Spleen (tissue), 7 donors: ENCODE data around the gene EXT2.

ENCODE experiments used
- CTCF ChIP-seq, 11 experiments: fragments of 200-600 bp in 7 of 11; fragments of 450-650 bp in 4 of 11; sonication (generic) in 4 of 11; IDR thresholded peaks in 8 of 11; conservative IDR thresholded peaks in 3 of 11; 1 replicate in 7 of 11; 2 replicates in 4 of 11; pipeline versions ENCODE4 v1.4.0 to v1.8.0; 2016 to 2021; ENCODE audit warnings: antibody characterized with exemption in 11 of 11, inconsistent platforms in 4 of 11, mild to moderate bottlenecking in 1 of 11
- POLR2A ChIP-seq, 3 donors: fragments of 450-650 bp; IDR thresholded peaks; one replicate each; pipeline ENCODE4 v1.5.1; 2017; ENCODE audit warnings: antibody characterized with exemption in 3 of 3, mild to moderate bottlenecking in 1 of 3
- POLR2AphosphoS5 ChIP-seq, 3 donors: sonication (generic); formaldehyde crosslinking; IDR thresholded peaks; one replicate each; pipeline ENCODE4 v1.5.1; 2017; ENCODE audit warnings: antibody characterized with exemption in 3 of 3
- donor health status: DM: no; HTN: no; CAD: no; lungs with moderate emphysema.
- donor health status: DM: no; HTN: no; CAD: no.
- donor health status: DM: no; HTN: no; CAD: no.

DNA sequence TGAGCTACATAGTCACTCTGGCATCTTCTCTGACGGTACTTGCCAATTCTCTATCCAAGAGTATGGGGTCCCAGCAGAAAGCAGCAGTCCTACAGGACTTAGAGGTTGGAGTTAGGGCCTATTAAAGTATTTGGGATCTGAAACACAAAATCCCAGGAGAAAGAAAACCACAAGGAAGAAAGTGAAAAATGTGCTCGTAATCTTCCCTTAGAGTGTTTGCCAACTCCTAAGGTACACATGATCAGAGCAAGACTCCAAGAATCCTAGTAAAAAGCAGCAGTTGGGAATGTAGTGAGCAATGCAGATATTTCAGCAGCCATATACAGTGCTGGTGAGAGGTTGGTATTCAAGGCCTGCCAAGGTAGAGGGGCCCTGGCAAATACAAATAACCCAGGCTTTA is 71.6 kb downstream of the EXT2 start:
- TF ChIP-seq CTCF (IDR thresholded peaks at IDR 0.05 in 8 of 11, conservative IDR thresholded peaks at IDR 0.05 in 3 of 11), result no peak
- no peak for TF ChIP-seq POLR2A (IDR thresholded peaks at IDR 0.05)
- no peak for TF ChIP-seq POLR2AphosphoS5 (IDR thresholded peaks at IDR 0.05)
